ENCODE data around the gene SMOC2. TPM values are rescaled to one million over a fixed set of nuclear protein-coding genes. Genes with fewer than 3 reads are reported as not detected.

The SMOC2 gene
- total and polyA plus RNA-seq, 2 of the 13 experiments (the other 11 are each of a cell fraction or from before 2014, with no cell fraction given), result not detected

GRCh38 chr6:168681748-168682147 is 240.8 kb downstream of the SMOC2 start:
- no peaks in the 10 kb centered on the region for H4K20me1 ChIP-seq (ENCODE audit: insufficient read depth, low read length)
- H3K4me2 ChIP-seq (ENCODE audit: low read depth, low read length), result no peak overlapping the region
- H3K36me3 ChIP-seq (replicated peaks in 1 of 2; ENCODE audit: control insufficient read depth in 1 of 2, insufficient read depth in 2 of 2, low read length in 2 of 2), result no peaks in the 10 kb centered on the region
- no peaks in the 10 kb centered on the region for H3K9me3 ChIP-seq (ENCODE audit: low read length)
- ATAC-seq (no peak), FAIRE-seq (no peak), DNase-seq (ENCODE audit: low spot score) (no peak)
- no peak for TF ChIP-seq MXD3 (CRISPR knock-in tag; IDR thresholded peaks at IDR 0.05)
- TF ChIP-seq HOXA3 (CRISPR knock-in tag; IDR thresholded peaks at IDR 0.05), result no peak
- TF ChIP-seq HMGXB4 (CRISPR knock-in tag; IDR thresholded peaks at IDR 0.05; ENCODE audit: borderline replicate concordance in 1 of 2, low read depth in 1 of 2), result no peak
- TF ChIP-seq AKAP8 (CRISPR knock-in tag; IDR thresholded peaks at IDR 0.05), result no peak
- no peak for TF ChIP-seq ZFP1 (CRISPR knock-in tag; IDR thresholded peaks at IDR 0.05)
- TF ChIP-seq TERF1 (CRISPR knock-in tag; IDR thresholded peaks at IDR 0.05), result no peak
- TF ChIP-seq NFE2 (CRISPR knock-in tag; IDR thresholded peaks at IDR 0.05), result no peak
- TF ChIP-seq SAFB2 (CRISPR knock-in tag; IDR thresholded peaks at IDR 0.05; ENCODE audit: borderline replicate concordance, low read depth), result no peak
- TF ChIP-seq ZNF432 (CRISPR knock-in tag; IDR thresholded peaks at IDR 0.05; ENCODE audit: borderline replicate concordance), result no peak
- no peak for TF ChIP-seq MTA3 (CRISPR knock-in tag; IDR thresholded peaks at IDR 0.05)
- no peak for TF ChIP-seq ZNF574 (CRISPR knock-in tag; IDR thresholded peaks at IDR 0.05)
- TF ChIP-seq ZNF33A (CRISPR knock-in tag; IDR thresholded peaks at IDR 0.05; ENCODE audit: borderline replicate concordance), result no peak
- TF ChIP-seq JDP2 (CRISPR knock-in tag; IDR thresholded peaks at IDR 0.05; ENCODE audit: borderline replicate concordance), result no peak
- TF ChIP-seq PRMT3 (CRISPR knock-in tag; IDR thresholded peaks at IDR 0.05; ENCODE audit: borderline replicate concordance, low read depth), result no peak
- H3K27me3 ChIP-seq (ENCODE audit: control insufficient read depth in 1 of 2, insufficient read depth in 2 of 2, low read length in 2 of 2), result peaks cover 3 to 62% of the 10 kb centered on the region in 2 experiments
- H3K27ac ChIP-seq (ENCODE audit: extremely low read length, insufficient read depth, low read length), result no peak overlapping the region
- ChIA-PET POLR2A (no interaction called here), CTCF (ENCODE audit: low intra/inter-chr PET ratio, low total read pairs) (no interaction called here)
- H3K9ac ChIP-seq (ENCODE audit: insufficient read depth, low read depth, low read length), result no peak overlapping the region
- H2AFZ ChIP-seq (ENCODE audit: low read length), result no peak overlapping the region
- WGBS (ENCODE audit: low lambda C conversion rate), result 17% methylated on average over 5 of the region's 5 CpGs
- in situ Hi-C loops (cut with HindIII; ENCODE audit: extremely low pct_ligation_motif_present, low pct_unique_long_range_greater_than_20kb) (no loop called here), intact Hi-C loops (cut with micrococcal nuclease; ENCODE audit: unreplicated experiment) (no loop called here)
- H3K4me3 ChIP-seq (replicated peaks in 1 of 3; ENCODE audit: insufficient read depth in 1 of 3, low read depth in 2 of 3, low read length in 3 of 3), result no peak overlapping the region
- BruUV-seq (replicated peaks), result no TSS peak
- H3K79me2 ChIP-seq (ENCODE audit: insufficient read depth, low read length), result no peaks in the 10 kb centered on the region
- H3K4me1 ChIP-seq (ENCODE audit: insufficient read depth, low read length), result no peaks in the 10 kb centered on the region

Data from HepG2 (cell line).